MCF 10A (cell line): ENCODE data around the gene TBC1D26. TPM values are rescaled to one million over a fixed set of nuclear protein-coding genes. Genes with fewer than 3 reads are reported as not detected.
"Not testable (repeated sequence)": the region's sequence is repeated elsewhere in the genome, so short reads cannot be mapped to it uniquely, and the experiment has no call there.

ENCODE experiments used
- BruUV-seq: library from RNA; stranded (reverse); fragments of 400-500 nt; replicated peaks from 2 replicates; lab custom pipeline; 2021; lab: Mats Ljungman, UMichigan
- CTCF ChIA-PET: fragments of 300-600 bp; sonication (Branson Sonifier 250); formaldehyde crosslinking; extraction: SDS; loops from one replicate; lab custom pipeline; 2021; ENCODE audit warnings: antibody characterized with exemption, inconsistent platforms; lab: Yijun Ruan, JAX
- POLR2A ChIA-PET: fragments of 300-600, 350-650 bp; sonication (Branson Sonifier 250); formaldehyde crosslinking; extraction: SDS; loops from one replicate; lab custom pipeline; 2020; ENCODE audit warnings: antibody characterized with exemption, inconsistent platforms; lab: Yijun Ruan, JAX
- DNase-seq: peaks from one replicate; pipeline ENCODE4 v3.0.0-alpha.2; 2018; ENCODE audit not compliant: unreplicated experiment
- H3K27ac Mint-ChIP-seq: one replicate; pipeline ENCODE4 v1.8.0; 2022; ENCODE audit warnings: mild to moderate bottlenecking, low read depth, mixed read lengths; ENCODE audit not compliant: unreplicated experiment
- H3K27me3 Mint-ChIP-seq: one replicate; pipeline ENCODE4 v1.8.0; 2022; ENCODE audit warnings: mixed read lengths; ENCODE audit not compliant: insufficient read depth, unreplicated experiment
- H3K36me3 Mint-ChIP-seq: one replicate; pipeline ENCODE4 v1.8.0; 2022; ENCODE audit warnings: mild to moderate bottlenecking, moderate library complexity, mixed read lengths; ENCODE audit not compliant: insufficient read depth, unreplicated experiment
- H3K4me1 Mint-ChIP-seq: one replicate; pipeline ENCODE4 v1.8.0; 2022; ENCODE audit warnings: mixed read lengths; ENCODE audit not compliant: insufficient read depth, unreplicated experiment
- H3K4me3 Mint-ChIP-seq: one replicate; pipeline ENCODE4 v1.8.0; 2022; ENCODE audit warnings: mild to moderate bottlenecking, moderate library complexity, mixed read lengths; ENCODE audit not compliant: unreplicated experiment
- H3K9me3 Mint-ChIP-seq: one replicate; pipeline ENCODE4 v1.8.0; 2022; ENCODE audit warnings: mixed read lengths; ENCODE audit not compliant: unreplicated experiment
- CTCF ChIP-seq: fragments of 200-600 bp; IDR thresholded peaks from one replicate; pipeline ENCODE4 v1.8.0; 2022; ENCODE audit warnings: antibody characterized with exemption, mild to moderate bottlenecking; ENCODE audit not compliant: unreplicated experiment
- intact Hi-C: fragments of 100-400 bp; cut with micrococcal nuclease; formaldehyde crosslinking; loops from 2 replicates; pipeline ENCODE4 v1.14.1; 2022
- total RNA-seq: library from RNA; stranded (reverse); gene quantifications from 2 replicates; pipeline ENCODE4 v1.2.3, GENCODE V29; 2022

The TBC1D26 gene
- total RNA-seq, 1 experiment from 2014 or later: not detected

GRCh38 chr17:15770679-15771078, 38.6 kb downstream of the TBC1D26 start:
- intact Hi-C loops, H3K4me1 Mint-ChIP-seq, POLR2A ChIA-PET, H3K4me3 Mint-ChIP-seq, H3K36me3 Mint-ChIP-seq, BruUV-seq, H3K27ac Mint-ChIP-seq, DNase-seq, CTCF ChIA-PET: not testable (repeated sequence)
- Mint-ChIP-seq H3K9me3 (peaks cover 12% of the 10 kb centered on the region), H3K27me3 (peaks cover 12% of the 10 kb centered on the region)

DNA sequence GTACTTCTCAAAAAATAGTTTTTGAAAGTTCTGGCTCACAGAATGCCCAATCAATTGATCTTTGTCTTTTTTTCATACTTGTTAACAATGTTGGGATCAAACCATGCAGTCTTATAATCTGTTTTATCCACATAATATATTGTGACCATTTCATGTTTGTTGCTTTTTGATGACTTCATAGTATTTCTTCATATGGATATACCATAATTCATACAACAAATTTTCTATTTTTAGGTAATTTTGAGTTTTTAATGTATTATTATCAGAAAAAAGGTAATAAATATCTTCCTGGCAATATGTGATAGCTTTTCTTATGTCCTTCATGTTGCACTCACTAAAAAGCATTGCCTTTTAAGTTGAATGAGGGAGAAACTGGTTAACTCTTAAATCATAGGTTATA, 44.8 kb downstream of the TBC1D26 start:
- peaks cover 17% of the 10 kb centered on the region for H3K27me3 Mint-ChIP-seq
- H3K36me3 Mint-ChIP-seq: peaks cover 5% of the 10 kb centered on the region
- BruUV-seq: no TSS peak
- H3K4me3 Mint-ChIP-seq: no peak overlapping the region
- H3K9me3 Mint-ChIP-seq: peaks cover 39% of the 10 kb centered on the region
- CTCF ChIA-PET: no interaction called here
- POLR2A ChIA-PET: no interaction called here
- no peak for TF ChIP-seq CTCF
- no peak overlapping the region for H3K27ac Mint-ChIP-seq
- H3K4me1 Mint-ChIP-seq: no peaks in the 10 kb centered on the region
- no peak for DNase-seq
- intact Hi-C loops: no loop called here

- intact Hi-C loops: no loop called here
- no peak for TF ChIP-seq CTCF
- peaks cover 5% of the 10 kb centered on the region for H3K36me3 Mint-ChIP-seq
- DNase-seq: no peak
- no TSS peak for BruUV-seq
- peaks cover 43% of the 10 kb centered on the region for H3K9me3 Mint-ChIP-seq
- H3K27ac Mint-ChIP-seq: no peak overlapping the region
- CTCF ChIA-PET: no interaction called here
- no peaks in the 10 kb centered on the region for H3K4me1 Mint-ChIP-seq
- POLR2A ChIA-PET: no interaction called here
- peaks cover 17% of the 10 kb centered on the region for H3K27me3 Mint-ChIP-seq
- no peak overlapping the region for H3K4me3 Mint-ChIP-seq
These were observed 45.2 kb downstream of the TBC1D26 start for GRCh38 chr17:15777297-15777696.

DNA sequence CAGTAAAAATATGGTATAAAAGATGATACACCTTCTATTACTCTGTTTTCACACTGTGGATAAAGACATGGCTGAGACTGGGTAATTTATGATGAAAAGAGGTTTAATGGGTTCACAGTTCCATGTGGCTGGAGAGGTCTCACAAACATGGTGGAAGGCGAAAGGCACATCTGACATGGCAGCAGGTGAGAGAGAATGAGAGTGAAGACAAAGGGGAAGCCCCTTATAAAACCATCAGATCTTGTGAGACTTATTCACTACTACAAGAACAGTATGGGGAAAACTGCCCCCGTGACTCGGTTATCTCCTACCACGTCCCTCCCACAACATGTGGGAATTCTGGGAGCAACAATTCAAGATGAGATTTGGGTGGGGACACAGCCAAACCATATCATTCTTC, 45.6 kb downstream of the TBC1D26 start:
- ChIA-PET POLR2A (no interaction called here), CTCF (no interaction called here)
- no peak for DNase-seq
- peaks cover 5% of the 10 kb centered on the region for H3K36me3 Mint-ChIP-seq
- BruUV-seq: no TSS peak
- no peak overlapping the region for H3K27ac Mint-ChIP-seq
- intact Hi-C loops: no loop called here
- TF ChIP-seq CTCF: no peak
- H3K4me3 Mint-ChIP-seq: no peak overlapping the region
- no peaks in the 10 kb centered on the region for H3K4me1 Mint-ChIP-seq
- peaks cover 44% of the 10 kb centered on the region for H3K9me3 Mint-ChIP-seq
- peaks cover 17% of the 10 kb centered on the region for H3K27me3 Mint-ChIP-seq

GRCh38 chr17:15779119-15779518, 47.0 kb downstream of the TBC1D26 start:
- CTCF ChIA-PET: no interaction called here
- intact Hi-C loops: no loop called here
- TF ChIP-seq CTCF: no peak

More at GRCh38 chr17:15779119-15779518, 47.0 kb downstream of the TBC1D26 start:
- Mint-ChIP-seq H3K27ac (no peak overlapping the region), H3K4me3 (no peak overlapping the region), H3K4me1 (no peaks in the 10 kb centered on the region), H3K27me3 (peaks cover 17% of the 10 kb centered on the region), H3K36me3 (peaks cover 5% of the 10 kb centered on the region), H3K9me3 (peaks cover 44% of the 10 kb centered on the region)
- POLR2A ChIA-PET: no interaction called here
- no peak for DNase-seq
- no TSS peak for BruUV-seq
